Naive B cell (primary cell): ENCODE results near the gene TOMM7. TPM values are rescaled to one million over a fixed set of nuclear protein-coding genes. Genes with fewer than 3 reads are reported as not detected.
A peak's percentile ranks its signal among the peaks of the same experiment; 100 is the strongest.
"Not testable (repeated sequence)": the region's sequence is repeated elsewhere in the genome, so short reads cannot be mapped to it uniquely, and the experiment has no call there.

ENCODE experiments used
- ATAC-seq, 2 donors: fragments of 150-1000 bp; cut with Tn5 transposase; 2 replicates each; pipeline ENCODE4 v1.10.0; 2021; ENCODE audit warnings: low read depth in 2 of 2, mild to moderate bottlenecking in 2 of 2, moderate library complexity in 2 of 2
- DNase-seq: peaks from one replicate; pipeline ENCODE4 v3.0.0; 2022
- H3K27ac Mint-ChIP-seq, 6 donors: one replicate each; pipeline ENCODE4 v1.8.0; 2020 to 2022; ENCODE audit warnings: mild to moderate bottlenecking in 6 of 6, mixed read lengths in 6 of 6, moderate library complexity in 5 of 6, inconsistent platforms in 2 of 6
- H3K27me3 Mint-ChIP-seq, 3 donors: one replicate each; pipeline ENCODE4 v1.8.0; 2021 to 2022; ENCODE audit warnings: mixed read lengths in 3 of 3, mild to moderate bottlenecking in 1 of 3
- H3K36me3 Mint-ChIP-seq, 2 donors: one replicate each; pipeline ENCODE4 v1.8.0; 2020 to 2022; ENCODE audit warnings: mixed read lengths in 2 of 2, inconsistent platforms in 1 of 2, mild to moderate bottlenecking in 1 of 2
- H3K4me1 Mint-ChIP-seq, 3 donors: one replicate each; pipeline ENCODE4 v1.8.0; 2020 to 2022; ENCODE audit warnings: mixed read lengths in 3 of 3, inconsistent platforms in 1 of 3, mild to moderate bottlenecking in 1 of 3, moderate library complexity in 1 of 3
- H3K4me3 Mint-ChIP-seq, 8 donors: one replicate each; pipeline ENCODE4 v1.8.0; 2020 to 2022; ENCODE audit warnings: mild to moderate bottlenecking in 8 of 8, mixed read lengths in 8 of 8, moderate library complexity in 8 of 8, inconsistent platforms in 2 of 8
- H3K9me3 Mint-ChIP-seq, 7 donors: one replicate each; pipeline ENCODE4 v1.8.0; 2020 to 2022; ENCODE audit warnings: mixed read lengths in 7 of 7, mild to moderate bottlenecking in 5 of 7, inconsistent platforms in 2 of 7, moderate library complexity in 1 of 7
- polyA plus RNA-seq, 6 donors: library from polyadenylated mRNA; unstranded; fragments of 300-500 nt; fragmentation: Illumina TruSeq; gene quantifications; one replicate each; pipeline ENCODE4 v1.2.3, GENCODE V29; 2021; ENCODE audit warnings: low read depth in 6 of 6

TOMM7 gene
- polyA plus RNA-seq, 6 donors from 2014 or later, result 175 to 294 (median 276) TPM

GRCh38 chr7:22849172-22849571 lies 26.5 kb upstream of the TOMM7 start:
- ATAC-seq (no peak), DNase-seq (no peak)
- Mint-ChIP-seq H3K4me1 (peaks cover 8 to 11% (median 11%) of the 10 kb centered on the region in 3 donors), H3K36me3 (no peaks in the 10 kb centered on the region), H3K27me3 (peaks cover 0 to 5% (median 4%) of the 10 kb centered on the region in 3 donors), H3K4me3 (no peak overlapping the region), H3K9me3 (peaks cover 0 to 2% (median 0%) of the 10 kb centered on the region in 7 donors), H3K27ac (no peak overlapping the region)

GRCh38 chr7:22846961-22847360 lies 24.3 kb upstream of the TOMM7 start:
- ATAC-seq (no peak), DNase-seq (no peak)
- H3K27me3 Mint-ChIP-seq, result peaks cover 0 to 5% (median 4%) of the 10 kb centered on the region in 3 donors
- peak overlapping the region in 1 of 6 donors; percentile 4 for H3K27ac Mint-ChIP-seq
- H3K36me3 Mint-ChIP-seq, result no peaks in the 10 kb centered on the region
- no peaks in the 10 kb centered on the region for H3K4me1 Mint-ChIP-seq
- no peak overlapping the region for H3K4me3 Mint-ChIP-seq
- peaks cover 0 to 2% (median 0%) of the 10 kb centered on the region in 7 donors for H3K9me3 Mint-ChIP-seq

- DNase-seq (no peak), ATAC-seq (no peak)
- no peaks in the 10 kb centered on the region for H3K36me3 Mint-ChIP-seq
- H3K27ac Mint-ChIP-seq, result no peak overlapping the region
- H3K27me3 Mint-ChIP-seq, result peaks cover 0 to 4% (median 0%) of the 10 kb centered on the region in 3 donors
- H3K9me3 Mint-ChIP-seq, result peaks cover 0 to 2% (median 0%) of the 10 kb centered on the region in 7 donors
- H3K4me1 Mint-ChIP-seq, result no peaks in the 10 kb centered on the region
- peak overlapping the region in 1 of 8 donors; percentile 3 for H3K4me3 Mint-ChIP-seq
Observed at GRCh38 chr7:22845221-22845834, 22.7 kb upstream of the TOMM7 start.

- ATAC-seq (no peak), DNase-seq (no peak)
- peaks cover 0 to 4% (median 0%) of the 10 kb centered on the region in 3 donors for H3K27me3 Mint-ChIP-seq
- no peaks in the 10 kb centered on the region for H3K36me3 Mint-ChIP-seq
- peak overlapping the region in 3 of 6 donors; percentile 2 to 59 (median 51) for H3K27ac Mint-ChIP-seq
- H3K4me1 Mint-ChIP-seq, result no peaks in the 10 kb centered on the region
- peaks cover 0 to 2% (median 0%) of the 10 kb centered on the region in 7 donors for H3K9me3 Mint-ChIP-seq
- no peak overlapping the region for H3K4me3 Mint-ChIP-seq
Observed at GRCh38 chr7:22843681-22844309, 21.1 kb upstream of the TOMM7 start.

- no peaks in the 10 kb centered on the region for H3K36me3 Mint-ChIP-seq
- ATAC-seq (no peak), DNase-seq (no peak)
- peaks cover 0 to 2% (median 0%) of the 10 kb centered on the region in 7 donors for H3K9me3 Mint-ChIP-seq
- H3K27me3 Mint-ChIP-seq, result peaks cover 0 to 3% (median 0%) of the 10 kb centered on the region in 3 donors
- no peak overlapping the region for H3K4me3 Mint-ChIP-seq
- H3K4me1 Mint-ChIP-seq, result no peaks in the 10 kb centered on the region
- peak overlapping the region in 1 of 6 donors; percentile 19 for H3K27ac Mint-ChIP-seq
Observed at GRCh38 chr7:22842973-22843372, 20.3 kb upstream of the TOMM7 start.

- Mint-ChIP-seq H3K27me3 (peaks cover 0 to 6% (median 0%) of the 10 kb centered on the region in 3 donors), H3K9me3 (peaks cover 0 to 2% (median 0%) of the 10 kb centered on the region in 7 donors), H3K27ac (peak overlapping the region in 2 of 6 donors; percentile 5 to 55), H3K4me1 (no peaks in the 10 kb centered on the region), H3K36me3 (no peaks in the 10 kb centered on the region), H3K4me3 (no peak overlapping the region)
- ATAC-seq (no peak), DNase-seq (no peak)
Observed at GRCh38 chr7:22842383-22842941, 19.8 kb upstream of the TOMM7 start.

GRCh38 chr7:22841954-22842353 lies 19.3 kb upstream of the TOMM7 start:
- no peak for DNase-seq
- peak overlapping the region in 1 of 6 donors; percentile 5 for H3K27ac Mint-ChIP-seq
- peaks cover 0 to 2% (median 0%) of the 10 kb centered on the region in 7 donors for H3K9me3 Mint-ChIP-seq
- no peaks in the 10 kb centered on the region for H3K36me3 Mint-ChIP-seq
- no peak overlapping the region for H3K4me3 Mint-ChIP-seq
- no peaks in the 10 kb centered on the region for H3K4me1 Mint-ChIP-seq
- peaks cover 0 to 10% (median 0%) of the 10 kb centered on the region in 3 donors for H3K27me3 Mint-ChIP-seq
- no peak for ATAC-seq

GRCh38 chr7:22837308-22837707 lies 14.7 kb upstream of the TOMM7 start:
- ATAC-seq, result no peak
- H3K27ac Mint-ChIP-seq, result no peak overlapping the region
- H3K4me1 Mint-ChIP-seq, result no peaks in the 10 kb centered on the region
- peaks cover 0 to 11% (median 0%) of the 10 kb centered on the region in 3 donors for H3K27me3 Mint-ChIP-seq
- no peak for DNase-seq
- H3K9me3 Mint-ChIP-seq, result no peaks in the 10 kb centered on the region
- no peak overlapping the region for H3K4me3 Mint-ChIP-seq
- no peaks in the 10 kb centered on the region for H3K36me3 Mint-ChIP-seq

GRCh38 chr7:22836506-22836905 lies 13.9 kb upstream of the TOMM7 start:
- H3K27ac Mint-ChIP-seq, H3K4me3 Mint-ChIP-seq, H3K4me1 Mint-ChIP-seq, H3K9me3 Mint-ChIP-seq, ATAC-seq, DNase-seq, H3K36me3 Mint-ChIP-seq: not testable (repeated sequence)
- peaks cover 0 to 11% (median 0%) of the 10 kb centered on the region in 3 donors for H3K27me3 Mint-ChIP-seq

GRCh38 chr7:22833957-22834356 lies 11.3 kb upstream of the TOMM7 start:
- Mint-ChIP-seq H3K9me3 (no peaks in the 10 kb centered on the region), H3K36me3 (no peaks in the 10 kb centered on the region)

GRCh38 chr7:22833113-22833855 lies 10.6 kb upstream of the TOMM7 start:
- Mint-ChIP-seq H3K4me3 (no peak overlapping the region), H3K4me1 (no peaks in the 10 kb centered on the region), H3K27ac (peak overlapping the region in 1 of 6 donors; percentile 17), H3K9me3 (no peaks in the 10 kb centered on the region), H3K36me3 (no peaks in the 10 kb centered on the region), H3K27me3 (peaks cover 3 to 16% (median 11%) of the 10 kb centered on the region in 3 donors)
- DNase-seq, result no peak
- no peak for ATAC-seq

More at GRCh38 chr7:22833957-22834356, 11.3 kb upstream of the TOMM7 start:
- no peak overlapping the region for H3K4me3 Mint-ChIP-seq
- ATAC-seq (no peak), DNase-seq (no peak)
- peaks cover 3 to 16% (median 11%) of the 10 kb centered on the region in 3 donors for H3K27me3 Mint-ChIP-seq
- H3K4me1 Mint-ChIP-seq, result no peaks in the 10 kb centered on the region
- H3K27ac Mint-ChIP-seq, result no peak overlapping the region

- ATAC-seq, result no peak
Observed at GRCh38 chr7:22832401-22832800, 9.8 kb upstream of the TOMM7 start.

GRCh38 chr7:22831602-22832305 lies 9.1 kb upstream of the TOMM7 start:
- H3K9me3 Mint-ChIP-seq, result no peaks in the 10 kb centered on the region
- DNase-seq, result no peak
- H3K4me1 Mint-ChIP-seq, result no peaks in the 10 kb centered on the region
- H3K4me3 Mint-ChIP-seq, result no peak overlapping the region
- ATAC-seq, result no peak
- H3K27me3 Mint-ChIP-seq, result peaks cover 3 to 16% (median 11%) of the 10 kb centered on the region in 3 donors
- no peak overlapping the region for H3K27ac Mint-ChIP-seq
- no peaks in the 10 kb centered on the region for H3K36me3 Mint-ChIP-seq

More at GRCh38 chr7:22832401-22832800, 9.8 kb upstream of the TOMM7 start:
- no peak for DNase-seq
- H3K36me3 Mint-ChIP-seq, result no peaks in the 10 kb centered on the region
- H3K4me1 Mint-ChIP-seq, result no peaks in the 10 kb centered on the region
- peaks cover 3 to 17% (median 11%) of the 10 kb centered on the region in 3 donors for H3K27me3 Mint-ChIP-seq
- H3K27ac Mint-ChIP-seq, result peak overlapping the region in 1 of 6 donors; percentile 22
- no peak overlapping the region for H3K4me3 Mint-ChIP-seq
- no peaks in the 10 kb centered on the region for H3K9me3 Mint-ChIP-seq
